Vagina (tissue), 2 donors: ENCODE results near the gene NANS. TPM values are rescaled to one million over a fixed set of nuclear protein-coding genes. Genes with fewer than 3 reads are reported as not detected.
"Not testable (repeated sequence)": the region's sequence is repeated elsewhere in the genome, so short reads cannot be mapped to it uniquely, and the experiment has no call there.

Experiments
- DNase-seq, 2 donors: peaks; one replicate each; pipeline ENCODE4 v3.0.0-alpha.2; 2017; ENCODE audit errors: extremely low spot score in 2 of 2
- H3K27ac ChIP-seq: fragments of 200-600 bp; sonication (generic); one replicate; pipeline ENCODE4 v1.5.1; 2019
- H3K27me3 ChIP-seq: fragments of 200-600 bp; sonication (generic); one replicate; pipeline ENCODE4 v1.5.1; 2019
- H3K36me3 ChIP-seq, 2 donors: fragments of 200-600 bp; sonication (generic); one replicate each; pipeline ENCODE4 v1.5.1; 2017 to 2019
- H3K4me1 ChIP-seq: fragments of 200-600 bp; sonication (generic); one replicate; pipeline ENCODE4 v1.5.1; 2019
- H3K4me3 ChIP-seq, 2 donors: fragments of 200-600 bp; sonication (generic); 1 replicate in 1 of 2; 2 replicates in 1 of 2; pipeline ENCODE4 v1.5.1; 2016 to 2019
- H3K9me3 ChIP-seq: fragments of 200-600 bp; sonication (generic); one replicate; pipeline ENCODE4 v1.5.1; 2019
- POLR2A ChIP-seq, 2 donors: fragments of 450-650 bp; IDR thresholded peaks; one replicate each; pipeline ENCODE4 v1.6.1; 2017; ENCODE audit warnings: antibody characterized with exemption in 2 of 2, mild to moderate bottlenecking in 2 of 2, moderate library complexity in 2 of 2
- POLR2AphosphoS5 ChIP-seq, 2 donors: sonication (generic); formaldehyde crosslinking; IDR thresholded peaks; one replicate each; pipeline ENCODE4 v1.9.0; 2017; ENCODE audit warnings: antibody characterized with exemption in 2 of 2, mild to moderate bottlenecking in 2 of 2, low read depth in 1 of 2; ENCODE audit not compliant: insufficient read depth in 1 of 2
- intact Hi-C: fragments of 100-400 bp; cut with DNase I; formaldehyde crosslinking; loops from one replicate; pipeline ENCODE4 v1.15.1; 2023
- total RNA-seq: library from RNA; depleted of rRNA; stranded (reverse); fragments of >200 nt; gene quantifications from one replicate; pipeline ENCODE4 v1.2.3, GENCODE V29; 2016
- TF ChIP-seq, protein P1 (sequence below), 3 experiments: fragments of 450-650 bp in 2 of 3; fragments of 200-600 bp in 1 of 3; sonication (generic) in 1 of 3; IDR thresholded peaks; one replicate each; pipeline ENCODE4 v1.5.1; 2017 to 2019; ENCODE audit warnings: antibody characterized with exemption in 3 of 3, mild to moderate bottlenecking in 2 of 3, moderate library complexity in 2 of 3

Gene NANS
- total RNA-seq, 1 donor from 2014 or later, result 41.7 TPM

GRCh38 chr9:98018347-98018746 is 38.2 kb upstream of the NANS start:
- intact Hi-C loops, result no loop called here
- peaks cover 4 to 54% of the 10 kb centered on the region in 2 donors for H3K36me3 ChIP-seq
- DNase-seq, result no peak

GRCh38 chr9:98019098-98019497 is 37.4 kb upstream of the NANS start:
- Histone ChIP-seq H3K27me3 (no peaks in the 10 kb centered on the region), H3K27ac (no peak overlapping the region), H3K36me3 (peaks cover 4 to 46% of the 10 kb centered on the region in 2 donors), H3K4me3 (no peak overlapping the region), H3K4me1 (no peaks in the 10 kb centered on the region), H3K9me3 (no peaks in the 10 kb centered on the region)
- DNase-seq, result no peak
- TF ChIP-seq POLR2AphosphoS5 (IDR thresholded peaks at IDR 0.05; ENCODE audit: insufficient read depth in 1 of 2, low read depth in 1 of 2) (no peak), POLR2A (IDR thresholded peaks at IDR 0.05) (no peak)
- TF ChIP-seq, protein P1, sequence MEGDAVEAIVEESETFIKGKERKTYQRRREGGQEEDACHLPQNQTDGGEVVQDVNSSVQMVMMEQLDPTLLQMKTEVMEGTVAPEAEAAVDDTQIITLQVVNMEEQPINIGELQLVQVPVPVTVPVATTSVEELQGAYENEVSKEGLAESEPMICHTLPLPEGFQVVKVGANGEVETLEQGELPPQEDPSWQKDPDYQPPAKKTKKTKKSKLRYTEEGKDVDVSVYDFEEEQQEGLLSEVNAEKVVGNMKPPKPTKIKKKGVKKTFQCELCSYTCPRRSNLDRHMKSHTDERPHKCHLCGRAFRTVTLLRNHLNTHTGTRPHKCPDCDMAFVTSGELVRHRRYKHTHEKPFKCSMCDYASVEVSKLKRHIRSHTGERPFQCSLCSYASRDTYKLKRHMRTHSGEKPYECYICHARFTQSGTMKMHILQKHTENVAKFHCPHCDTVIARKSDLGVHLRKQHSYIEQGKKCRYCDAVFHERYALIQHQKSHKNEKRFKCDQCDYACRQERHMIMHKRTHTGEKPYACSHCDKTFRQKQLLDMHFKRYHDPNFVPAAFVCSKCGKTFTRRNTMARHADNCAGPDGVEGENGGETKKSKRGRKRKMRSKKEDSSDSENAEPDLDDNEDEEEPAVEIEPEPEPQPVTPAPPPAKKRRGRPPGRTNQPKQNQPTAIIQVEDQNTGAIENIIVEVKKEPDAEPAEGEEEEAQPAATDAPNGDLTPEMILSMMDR (IDR thresholded peaks at IDR 0.05), result no peak
- intact Hi-C loops, result no loop called here

More at GRCh38 chr9:98018347-98018746, 38.2 kb upstream of the NANS start:
- TF ChIP-seq, protein P1 (IDR thresholded peaks at IDR 0.05), result no peak
- TF ChIP-seq POLR2AphosphoS5 (IDR thresholded peaks at IDR 0.05; ENCODE audit: insufficient read depth in 1 of 2, low read depth in 1 of 2) (no peak), POLR2A (IDR thresholded peaks at IDR 0.05) (no peak)
- Histone ChIP-seq H3K27me3 (no peaks in the 10 kb centered on the region), H3K27ac (no peak overlapping the region), H3K9me3 (no peaks in the 10 kb centered on the region), H3K4me1 (no peaks in the 10 kb centered on the region), H3K4me3 (no peak overlapping the region)

DNA sequence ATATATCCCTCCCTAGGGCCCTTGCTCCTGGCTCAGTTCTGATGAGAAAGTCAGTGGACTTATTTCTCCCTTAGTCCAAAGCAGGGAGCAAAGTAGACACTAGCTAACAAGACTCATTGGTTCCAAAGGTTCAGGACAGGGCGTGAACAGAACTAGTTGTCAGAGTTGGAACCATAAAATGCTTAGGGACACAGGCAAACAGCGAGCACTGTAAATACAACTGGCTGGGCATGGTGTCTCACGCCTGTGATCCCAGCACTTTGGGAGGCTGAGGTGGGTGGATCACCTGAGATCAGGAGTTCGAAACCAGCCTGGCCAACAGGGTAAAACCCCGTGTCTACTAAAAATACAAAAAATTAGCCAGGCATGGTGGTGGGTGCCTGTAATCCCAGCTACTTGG is 36.7 kb upstream of the NANS start:
- DNase-seq, H3K9me3 ChIP-seq, intact Hi-C loops, H3K27me3 ChIP-seq, H3K4me1 ChIP-seq, H3K27ac ChIP-seq, H3K4me3 ChIP-seq: not testable (repeated sequence)
- H3K36me3 ChIP-seq, result peaks cover under 1 to 38% of the 10 kb centered on the region in 2 donors

GRCh38 chr9:98020476-98021145 is 35.9 kb upstream of the NANS start:
- TF ChIP-seq, protein P1 (IDR thresholded peaks at IDR 0.05), result no peak
- TF ChIP-seq POLR2A (IDR thresholded peaks at IDR 0.05) (no peak), POLR2AphosphoS5 (IDR thresholded peaks at IDR 0.05; ENCODE audit: insufficient read depth in 1 of 2, low read depth in 1 of 2) (no peak)
- Histone ChIP-seq H3K36me3 (peaks cover 0 to 31% of the 10 kb centered on the region in 2 donors), H3K9me3 (no peaks in the 10 kb centered on the region), H3K4me1 (no peaks in the 10 kb centered on the region), H3K4me3 (no peak overlapping the region), H3K27me3 (no peaks in the 10 kb centered on the region), H3K27ac (no peak overlapping the region)
- DNase-seq, result no peak
- intact Hi-C loops, result no loop called here

DNA sequence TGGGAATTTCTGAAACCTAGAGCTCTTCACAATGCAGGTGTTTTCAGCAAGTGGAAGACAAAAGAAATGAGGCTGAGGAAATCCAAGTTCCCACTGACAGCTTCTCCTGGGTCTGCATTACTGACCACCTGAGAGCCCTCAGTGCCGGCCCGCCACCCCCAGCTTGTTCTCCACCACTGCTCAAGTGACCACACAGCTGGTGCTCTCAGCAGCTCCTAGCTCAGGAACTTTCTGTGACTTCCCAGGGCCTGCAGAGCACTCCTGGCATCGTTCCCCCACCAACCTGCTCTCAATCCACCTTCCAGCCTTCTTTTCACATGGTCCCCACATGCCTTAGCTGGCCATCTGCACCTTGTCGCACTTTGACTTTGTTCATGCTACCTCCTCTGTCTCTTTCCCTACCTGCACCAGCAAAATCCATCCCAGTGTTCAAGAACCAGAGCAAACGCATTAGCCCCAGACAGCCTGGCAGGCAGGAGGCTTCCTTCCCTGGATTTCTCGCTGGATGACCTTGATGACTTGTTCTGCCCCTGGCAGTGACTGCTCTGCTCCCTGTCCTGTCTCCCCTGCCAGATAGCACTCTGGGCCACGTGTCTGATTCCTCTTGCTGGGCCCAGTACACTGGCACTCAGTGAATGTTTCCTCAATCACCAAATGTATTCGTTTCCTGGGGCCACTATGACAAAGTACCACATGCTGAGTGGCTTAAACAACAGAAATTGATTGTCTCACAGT is 35.1 kb upstream of the NANS start:
- no peaks in the 10 kb centered on the region for H3K4me1 ChIP-seq
- H3K4me3 ChIP-seq, result no peak overlapping the region
- no peak overlapping the region for H3K27ac ChIP-seq
- H3K27me3 ChIP-seq, result no peaks in the 10 kb centered on the region
- intact Hi-C loops, result no loop called here
- no peak for TF ChIP-seq POLR2AphosphoS5 (IDR thresholded peaks at IDR 0.05; ENCODE audit: insufficient read depth in 1 of 2, low read depth in 1 of 2)
- no peak for TF ChIP-seq POLR2A (IDR thresholded peaks at IDR 0.05)
- TF ChIP-seq, protein P1 (IDR thresholded peaks at IDR 0.05), result no peak
- H3K36me3 ChIP-seq, result peaks cover 0 to 22% of the 10 kb centered on the region in 2 donors
- DNase-seq, result no peak
- H3K9me3 ChIP-seq, result no peaks in the 10 kb centered on the region
